Right forelimb (tissue), 1 donor: Measurements from ENCODE around the gene PTGES2.

Source experiments
- DNase-seq: peaks from one replicate; pipeline ENCODE4 v3.0.0-alpha.2; 2018

The PTGES2 gene

DNA sequence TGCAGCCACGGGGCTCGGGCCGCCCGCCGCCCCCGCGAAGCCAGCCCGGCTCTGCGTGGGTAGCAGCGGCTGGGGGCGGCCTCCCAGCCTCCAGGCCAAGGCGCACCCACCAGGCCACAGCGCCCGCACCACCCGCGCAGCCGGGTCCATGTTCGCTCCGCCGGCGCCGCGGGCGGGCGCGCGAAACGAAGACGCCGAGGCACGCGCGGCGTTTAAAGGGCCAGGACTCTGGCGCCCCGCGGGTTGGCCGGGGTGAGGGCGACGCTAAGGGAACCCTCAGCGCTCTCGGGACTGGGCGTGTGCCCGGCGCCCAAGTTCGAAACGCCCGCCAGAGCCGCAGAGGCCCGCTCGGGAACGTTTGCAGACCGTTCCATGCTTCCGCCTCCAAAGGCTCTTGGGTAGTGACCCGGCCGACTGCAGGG lies at the start of gene PTGES2:
Gene PTGES2, minus strand, starts transcription at position 162 of the 422 bp plus-strand sequence. Its CDS starts 12 bp downstream, at position 150.
- DNase-seq, result peak; percentile 90

DNA sequence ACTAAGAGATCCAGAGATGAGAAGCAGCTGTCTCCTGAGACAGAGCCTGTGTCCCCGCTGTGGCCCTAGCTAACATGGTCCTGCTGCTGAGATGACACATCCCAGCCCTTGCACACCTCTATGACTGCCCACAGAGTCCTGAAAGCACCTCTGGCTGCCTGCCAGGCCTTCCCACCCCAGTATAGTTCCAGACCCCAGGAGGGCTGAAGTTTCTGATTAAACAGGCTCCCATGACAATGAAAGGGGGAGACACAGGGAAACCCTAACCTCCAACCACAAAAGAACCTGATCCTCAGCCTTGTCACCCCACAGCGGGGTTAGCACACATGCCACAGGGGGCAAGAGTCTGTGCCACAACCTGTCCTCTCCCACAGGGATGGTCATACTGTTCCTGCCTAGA lies 48.2 kb upstream of the PTGES2 start:
- no peak for DNase-seq

DNA sequence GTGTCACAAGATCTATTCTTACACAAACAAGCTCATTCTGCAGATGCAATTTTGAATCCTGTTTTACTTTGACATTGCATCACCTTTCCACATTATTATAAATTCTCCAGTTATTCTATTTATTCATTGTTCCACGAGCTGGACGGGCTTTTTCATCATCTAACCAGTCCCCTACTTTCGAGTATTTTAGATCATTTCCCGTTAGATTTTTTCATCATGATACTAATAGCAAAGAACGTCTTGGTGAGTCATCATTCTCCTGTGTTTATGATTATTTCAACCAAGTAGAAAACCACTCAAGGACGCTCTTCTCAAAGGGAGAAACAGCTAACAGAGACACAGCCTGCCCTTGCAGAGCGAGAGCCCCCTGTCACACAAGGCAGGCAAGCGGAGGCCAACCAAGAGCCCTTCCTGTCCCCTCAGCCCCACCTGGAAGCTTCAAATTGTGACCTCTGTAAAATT lies 47.6 kb upstream of the PTGES2 start:
- DNase-seq, result no peak

DNA sequence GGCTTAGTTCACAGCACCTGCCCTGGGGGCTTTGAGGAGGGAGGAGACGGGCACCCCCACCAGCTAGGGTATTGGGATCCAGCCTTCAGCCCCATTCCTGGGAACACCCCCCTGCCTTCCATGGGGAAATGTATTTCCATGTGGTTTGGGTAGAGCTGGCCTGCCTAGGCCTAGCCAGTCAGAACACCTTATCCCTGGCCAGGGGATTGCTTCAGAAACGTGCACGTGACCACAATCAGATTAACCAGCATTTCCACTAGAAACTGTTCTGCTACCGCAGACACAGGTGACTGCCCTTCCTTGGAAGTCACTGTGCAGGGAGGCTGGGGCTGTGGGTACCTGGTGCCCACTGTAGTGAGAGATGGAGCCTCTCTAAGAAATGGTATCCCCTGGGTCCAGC lies 46.5 kb upstream of the PTGES2 start:
- no peak for DNase-seq

DNA sequence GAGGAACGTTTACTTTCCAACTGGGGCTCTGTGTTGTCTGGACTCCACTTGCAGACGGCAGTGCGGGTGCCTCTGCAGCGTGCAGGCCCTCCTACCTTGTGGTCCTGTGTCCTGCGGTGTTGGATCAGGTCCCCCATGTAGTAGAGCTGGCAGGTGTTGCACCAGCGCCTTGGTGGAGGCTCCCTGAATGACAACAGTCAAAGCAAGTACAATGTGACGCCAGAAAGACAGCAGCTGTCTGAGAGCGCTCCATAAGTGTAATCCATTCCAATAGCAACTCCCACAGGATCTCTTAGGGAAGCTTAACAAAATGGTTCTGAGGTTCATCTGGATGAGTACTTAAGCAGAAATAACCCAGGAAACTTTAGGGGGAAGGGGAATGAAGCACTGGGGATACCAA lies 42.4 kb upstream of the PTGES2 start:
- no peak for DNase-seq

DNA sequence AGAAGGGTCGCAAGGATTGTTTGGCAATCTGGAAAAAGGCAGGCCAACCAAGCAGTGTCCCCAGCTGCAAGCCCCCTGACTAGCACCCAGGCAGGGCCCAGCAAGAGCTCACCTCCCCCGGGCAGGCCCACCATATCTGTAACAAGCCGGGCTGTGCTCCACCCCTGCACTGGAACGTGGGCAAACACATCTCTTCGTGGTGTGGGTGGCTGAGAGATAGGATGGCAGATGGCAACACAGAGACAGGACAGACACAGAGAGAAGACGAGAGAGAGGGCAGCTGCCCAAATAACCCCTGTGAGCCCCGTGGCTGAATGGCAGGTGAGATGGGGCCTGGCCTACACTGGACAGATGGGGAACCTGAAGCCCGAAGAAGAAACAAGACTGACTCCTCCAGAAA lies 42.0 kb upstream of the PTGES2 start:
- DNase-seq, result no peak

DNA sequence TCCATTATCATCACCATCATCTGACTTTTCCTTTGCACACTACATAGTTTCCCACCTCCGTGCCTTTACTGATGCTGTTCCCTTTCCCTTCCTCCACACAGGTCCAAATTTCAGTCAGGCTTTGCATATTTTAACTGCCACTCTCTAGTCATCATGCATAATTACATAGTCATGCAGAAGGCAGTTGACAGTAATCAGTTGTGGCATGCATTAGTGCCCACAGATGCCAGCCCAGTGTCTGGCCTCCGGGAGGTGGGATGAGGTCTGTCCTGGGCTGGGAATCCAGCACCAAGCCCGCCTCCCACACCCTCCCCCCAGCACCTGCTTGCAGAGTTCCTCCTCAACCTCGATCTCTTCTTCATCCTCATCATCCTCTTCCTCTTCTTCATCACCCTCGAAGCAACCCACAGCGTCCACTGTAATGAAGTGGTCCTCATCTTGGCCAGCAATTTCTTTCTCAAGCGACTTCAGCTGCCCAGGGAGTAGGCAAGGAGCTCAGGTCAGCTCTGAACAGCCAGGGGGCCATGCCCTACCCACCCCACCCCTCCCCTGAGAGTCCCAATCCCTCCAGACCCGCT lies 41.3 kb upstream of the PTGES2 start:
- DNase-seq, result no peak

DNA sequence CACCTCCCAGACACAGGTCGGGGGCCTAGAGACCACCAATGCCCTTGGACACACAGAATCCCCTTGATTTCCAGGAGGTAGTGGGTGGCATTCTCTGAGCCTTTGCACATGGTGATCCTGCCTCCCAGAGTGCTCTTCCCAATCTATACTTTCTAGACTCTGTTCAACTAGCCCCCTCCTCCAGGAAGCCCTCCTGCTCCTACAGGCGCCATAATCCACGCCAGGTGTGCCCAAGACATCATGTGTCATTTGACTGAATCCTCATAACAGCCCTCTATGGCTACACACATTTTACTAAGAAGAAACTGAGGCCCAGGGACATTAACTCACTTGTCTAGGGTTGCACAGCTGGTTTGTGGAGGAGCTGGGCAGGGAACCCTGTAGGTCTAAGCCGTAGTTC lies 39.7 kb upstream of the PTGES2 start:
- no peak for DNase-seq

DNA sequence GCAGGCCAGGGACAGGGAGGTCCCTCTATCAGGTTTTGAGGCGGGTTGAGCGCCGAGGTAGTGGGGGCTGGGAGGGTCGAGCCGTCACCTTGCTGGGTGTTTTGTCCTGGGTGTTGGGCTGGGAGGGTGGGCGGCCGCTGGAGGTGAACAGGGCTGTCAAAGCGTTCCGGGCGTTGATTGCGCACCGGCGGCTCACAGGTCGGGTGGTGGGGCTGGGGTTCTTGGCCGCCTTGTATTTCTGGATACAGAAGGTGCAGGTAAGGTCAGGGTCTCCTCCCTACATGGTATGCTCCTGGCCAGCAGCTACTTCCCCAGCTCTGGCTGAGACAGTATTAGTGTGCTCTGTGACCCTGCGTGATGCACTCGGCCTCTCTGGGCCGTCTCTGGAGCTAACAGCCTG lies 38.6 kb upstream of the PTGES2 start:
- no peak for DNase-seq

DNA sequence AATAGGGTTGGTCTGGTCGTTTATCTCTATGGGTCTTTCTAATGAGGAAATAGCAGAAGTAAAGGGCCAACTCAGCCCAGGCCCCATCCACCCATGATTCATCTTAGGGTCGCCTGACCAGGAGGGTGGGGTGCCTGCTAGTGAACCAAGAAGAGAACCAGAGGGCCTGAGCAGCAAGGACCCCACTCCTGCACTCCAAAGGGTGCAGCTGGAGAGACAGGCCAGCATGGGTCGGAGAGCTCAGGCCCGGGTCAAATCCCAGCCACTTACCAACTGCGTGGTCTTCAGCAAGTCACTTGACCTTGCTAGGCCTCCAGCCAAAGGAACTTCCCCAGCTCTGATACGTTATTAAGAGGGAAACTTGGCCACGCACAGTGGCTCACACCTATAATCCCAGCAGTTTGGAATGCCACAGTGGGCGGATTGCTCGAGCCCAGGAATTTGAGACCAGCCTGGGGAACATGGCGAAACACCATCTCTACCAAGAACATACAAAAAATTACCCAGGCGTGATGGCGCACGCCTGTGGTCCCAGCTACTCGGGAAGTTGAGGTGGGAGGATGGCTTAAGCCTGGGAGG lies 36.9 kb upstream of the PTGES2 start:
- DNase-seq, result no peak

DNA sequence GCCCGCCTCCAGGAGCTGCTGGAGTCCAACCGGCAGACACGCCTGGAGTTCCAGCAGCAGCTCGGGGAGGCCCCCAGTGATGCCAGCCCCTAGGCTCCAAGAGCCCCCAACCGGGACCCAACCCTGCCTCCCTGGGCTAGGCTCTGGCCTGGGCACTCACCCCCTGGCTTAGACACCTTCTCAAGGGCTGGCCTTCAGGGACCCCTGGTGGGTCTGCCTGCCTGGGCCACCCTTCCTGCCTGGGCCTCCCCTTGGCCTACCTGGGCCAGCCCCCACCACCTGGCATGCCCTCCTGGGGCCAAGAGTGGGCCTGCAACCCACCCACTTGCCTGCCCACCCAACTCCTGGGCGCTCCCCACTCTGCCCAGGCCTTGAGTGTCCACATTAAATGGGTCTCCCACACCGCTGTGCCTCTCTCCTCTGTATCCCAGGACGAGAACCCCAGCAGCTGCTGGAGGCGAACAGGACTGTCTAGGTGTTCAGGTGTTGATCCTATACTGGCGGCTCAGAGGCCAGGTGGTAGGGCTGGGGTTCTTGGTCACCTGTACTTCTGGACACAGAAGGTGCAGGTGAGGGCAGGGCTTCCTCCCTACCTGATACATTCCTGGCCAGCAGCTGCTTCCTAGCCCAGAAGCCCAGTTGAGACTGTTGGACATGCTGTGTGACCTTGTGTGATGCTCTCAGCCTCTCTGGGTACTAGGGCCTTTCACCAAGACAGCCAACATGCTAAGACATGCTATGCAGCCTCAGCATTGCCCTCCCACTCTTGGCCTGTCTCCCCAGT lies 36.2 kb upstream of the PTGES2 start:
- no peak for DNase-seq

DNA sequence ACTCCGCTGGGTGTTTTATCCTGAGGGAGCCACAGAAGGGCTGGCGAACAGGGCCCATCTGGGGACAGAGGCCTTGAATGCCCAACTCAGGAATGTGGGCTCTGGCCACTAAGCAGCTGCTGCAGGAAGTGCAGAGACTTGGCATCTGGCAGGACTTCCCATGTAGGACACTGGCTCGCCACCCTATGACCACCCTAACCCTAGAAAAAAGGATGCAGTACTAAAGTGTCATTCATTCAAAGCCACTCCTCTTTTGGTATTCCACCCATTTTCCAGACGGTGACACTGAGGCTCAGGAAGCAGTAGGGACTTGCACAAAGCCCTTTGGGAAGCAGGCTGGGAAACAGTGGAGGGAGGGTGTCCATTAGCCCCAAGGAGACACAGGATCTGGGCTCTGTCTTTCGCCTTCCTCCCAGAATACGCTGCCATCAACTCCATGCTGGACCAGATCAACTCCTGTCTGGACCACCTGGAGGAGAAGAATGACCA lies 35.5 kb upstream of the PTGES2 start:
- DNase-seq, result no peak

DNA sequence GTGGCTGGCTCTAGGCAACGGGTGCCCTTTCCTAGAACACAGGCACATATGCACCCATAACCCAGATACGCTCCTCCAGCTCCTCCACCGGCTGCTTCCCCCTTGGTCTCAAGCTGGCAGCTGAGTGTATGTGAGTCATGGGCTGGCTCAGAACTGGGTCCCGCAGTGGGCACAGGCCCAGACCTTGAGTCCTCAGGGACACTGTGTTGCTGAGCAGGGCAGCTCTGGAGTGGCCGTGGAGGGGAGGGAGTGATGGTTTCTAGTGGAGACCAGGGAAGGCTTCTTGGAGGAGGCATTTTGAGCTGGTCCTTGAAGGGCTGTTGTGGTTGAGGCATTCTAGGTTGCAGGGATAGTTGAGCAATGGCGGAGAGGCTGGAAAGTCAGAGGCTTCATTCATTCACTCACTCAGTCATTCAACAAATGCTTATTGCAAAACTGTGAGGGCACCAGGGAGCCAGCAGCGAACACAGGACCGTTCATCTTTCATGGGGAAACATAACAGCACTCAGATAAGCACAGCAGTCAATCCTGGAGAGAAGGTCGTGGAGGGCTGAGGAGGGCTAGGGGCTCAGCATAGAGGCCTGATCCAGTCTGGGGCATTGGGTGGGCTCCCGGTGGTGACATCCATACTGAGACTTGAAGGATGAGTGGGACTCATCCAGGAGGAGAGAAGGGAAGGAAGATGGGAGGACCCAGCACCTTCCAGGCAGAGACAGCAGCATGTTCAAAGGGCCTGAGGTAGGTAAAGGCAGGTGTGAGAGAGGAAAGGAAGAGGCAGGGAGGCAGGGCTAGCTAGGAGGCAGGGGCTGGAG lies 34.9 kb upstream of the PTGES2 start:
- no peak for DNase-seq

DNA sequence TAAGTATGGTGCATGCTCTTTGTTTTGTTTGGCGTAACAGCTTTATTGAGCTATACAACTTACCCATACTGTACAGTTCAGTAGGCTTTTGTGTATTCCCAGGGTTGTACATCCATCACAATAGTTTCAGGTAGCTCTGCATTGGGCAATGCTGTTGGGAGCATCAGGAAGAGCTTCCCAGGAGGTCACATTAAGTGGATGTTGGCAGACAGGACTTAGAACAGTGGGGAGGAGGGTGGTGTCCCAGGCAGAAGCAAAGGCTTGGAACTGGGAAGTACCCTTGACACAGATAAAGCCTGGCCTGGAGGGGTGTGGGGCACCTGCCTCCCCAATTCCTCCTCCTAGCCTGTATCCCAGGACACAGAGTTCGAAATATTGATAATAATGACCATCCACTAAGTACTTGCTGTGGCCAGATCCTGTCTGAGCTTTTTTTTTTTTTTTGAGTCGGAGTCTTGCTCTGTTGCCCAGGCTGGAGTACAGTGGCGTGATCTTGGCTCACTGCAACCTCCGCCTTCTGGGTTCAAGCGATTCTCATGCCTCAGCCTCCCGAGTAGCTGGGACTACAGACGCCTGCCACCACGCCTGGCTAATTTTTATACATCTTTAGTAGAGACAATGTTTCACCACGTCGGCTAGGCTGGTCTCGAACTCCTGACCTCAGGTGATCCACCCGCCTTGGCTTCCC lies 33.8 kb upstream of the PTGES2 start:
- DNase-seq, result no peak

DNA sequence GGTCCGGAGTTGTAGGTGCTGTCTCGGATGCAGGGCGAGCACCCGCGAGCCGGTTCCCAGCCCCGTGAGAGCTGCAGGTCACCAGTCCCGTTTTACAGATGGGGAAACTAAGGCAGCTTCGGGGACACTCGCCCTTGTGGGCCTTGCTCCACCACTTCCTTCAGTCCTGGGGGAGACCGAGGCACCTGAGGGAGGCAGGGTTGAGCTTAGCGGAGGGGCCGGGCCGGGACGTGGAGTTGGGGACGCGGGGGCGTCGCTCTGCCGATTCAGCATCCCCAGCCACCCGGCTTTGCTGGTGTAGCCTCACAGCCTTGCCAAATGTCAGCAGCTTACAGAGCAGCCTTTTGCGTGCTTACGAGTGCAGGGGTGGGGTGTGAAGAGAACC lies 33.1 kb upstream of the PTGES2 start:
- no peak for DNase-seq

DNA sequence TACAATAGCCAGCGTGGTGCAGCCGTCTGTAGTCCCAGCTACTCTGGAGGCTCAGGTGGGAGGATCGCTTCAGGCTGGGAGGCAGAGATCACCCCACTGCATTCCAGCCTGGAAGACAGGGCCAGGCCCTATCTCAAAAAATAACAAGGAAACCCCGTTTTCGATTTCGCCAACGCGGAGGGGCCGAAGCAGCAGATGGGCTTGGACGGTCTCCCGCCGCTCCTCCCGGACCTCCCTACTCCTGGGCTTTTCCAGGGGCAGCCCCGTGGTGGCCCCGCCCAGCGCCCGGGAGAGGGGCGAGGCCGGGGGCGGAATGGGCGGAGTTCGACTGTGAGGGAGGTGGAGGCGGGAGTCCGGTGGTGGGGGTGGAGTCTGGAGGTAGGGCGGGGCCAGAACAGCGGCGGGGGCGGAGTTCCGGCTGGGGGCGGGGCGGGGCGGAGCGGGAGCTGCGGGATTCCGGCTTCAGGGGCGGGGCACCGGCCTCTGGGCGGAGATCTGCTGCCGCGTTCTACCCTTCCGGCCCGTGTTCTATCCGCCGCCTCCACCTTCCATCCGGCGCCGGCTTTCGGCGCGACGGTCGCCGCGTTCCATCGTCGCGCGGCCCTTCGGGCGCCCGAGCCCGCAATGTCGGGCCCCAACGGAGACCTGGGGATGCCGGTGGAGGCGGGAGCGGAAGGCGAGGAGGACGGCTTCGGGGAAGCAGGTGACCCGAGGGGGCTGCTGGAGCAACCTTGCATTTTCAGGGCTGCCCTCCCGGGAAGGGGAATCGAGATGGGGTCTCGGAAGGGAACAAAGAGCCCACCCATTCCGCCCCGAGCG lies 32.5 kb upstream of the PTGES2 start, which contains the start of gene BBLN:
Gene BBLN, plus strand, starts transcription at position 482 of the 819 bp plus-strand sequence. Its CDS starts 143 bp downstream, at position 625.
- DNase-seq, result peak; percentile 98

DNA sequence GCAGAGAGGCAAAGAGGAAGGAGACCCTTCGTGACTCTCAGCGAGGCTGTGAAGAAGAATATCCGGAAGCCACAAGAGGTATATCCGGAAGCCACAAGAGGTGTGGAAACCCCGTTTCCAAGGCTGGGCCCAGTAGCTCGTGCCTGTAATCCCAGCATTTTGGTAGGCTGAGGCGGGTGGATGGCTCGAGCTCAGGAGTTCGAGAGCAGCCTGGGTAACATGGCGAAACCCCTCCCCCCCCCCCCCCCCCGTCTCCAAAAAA lies 31.9 kb upstream of the PTGES2 start:
- DNase-seq, result no peak

DNA sequence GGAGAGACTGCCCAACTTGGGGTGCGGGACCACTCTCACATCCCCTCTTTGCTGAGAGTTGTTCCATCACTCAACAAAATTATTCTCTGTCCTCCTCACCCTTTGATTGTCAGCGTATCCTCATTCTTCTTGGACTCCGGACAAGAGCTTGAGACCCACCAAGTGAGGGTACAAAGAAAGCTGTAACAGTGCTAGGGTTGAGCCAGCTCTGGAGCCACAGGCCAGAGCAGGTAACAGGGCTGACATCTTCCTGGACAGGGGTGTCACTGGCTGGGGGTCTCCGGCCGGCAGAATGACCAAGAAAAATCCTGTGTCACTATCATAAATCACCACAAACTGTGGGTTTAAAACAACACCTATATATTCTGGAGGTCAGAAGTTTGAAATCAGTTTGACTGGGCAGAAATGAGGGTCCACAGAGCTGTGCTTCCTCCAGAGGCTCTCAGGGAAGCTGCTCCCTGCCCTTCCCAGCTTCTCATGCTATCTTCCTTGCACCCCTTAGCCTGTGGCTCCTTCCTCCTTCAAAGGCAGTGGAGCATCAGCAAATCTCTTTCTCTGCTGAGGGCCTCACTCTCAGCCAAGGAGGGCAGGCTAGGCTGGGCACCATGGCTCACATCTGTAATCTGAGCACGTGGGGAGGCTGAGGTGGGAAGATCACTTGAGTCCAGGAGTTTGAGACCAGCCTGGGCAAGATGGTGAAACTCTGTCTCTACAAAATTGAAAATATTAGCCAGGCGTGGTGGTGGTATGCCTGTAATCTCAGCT lies 28.4 kb upstream of the PTGES2 start:
- DNase-seq, result no peak

DNA sequence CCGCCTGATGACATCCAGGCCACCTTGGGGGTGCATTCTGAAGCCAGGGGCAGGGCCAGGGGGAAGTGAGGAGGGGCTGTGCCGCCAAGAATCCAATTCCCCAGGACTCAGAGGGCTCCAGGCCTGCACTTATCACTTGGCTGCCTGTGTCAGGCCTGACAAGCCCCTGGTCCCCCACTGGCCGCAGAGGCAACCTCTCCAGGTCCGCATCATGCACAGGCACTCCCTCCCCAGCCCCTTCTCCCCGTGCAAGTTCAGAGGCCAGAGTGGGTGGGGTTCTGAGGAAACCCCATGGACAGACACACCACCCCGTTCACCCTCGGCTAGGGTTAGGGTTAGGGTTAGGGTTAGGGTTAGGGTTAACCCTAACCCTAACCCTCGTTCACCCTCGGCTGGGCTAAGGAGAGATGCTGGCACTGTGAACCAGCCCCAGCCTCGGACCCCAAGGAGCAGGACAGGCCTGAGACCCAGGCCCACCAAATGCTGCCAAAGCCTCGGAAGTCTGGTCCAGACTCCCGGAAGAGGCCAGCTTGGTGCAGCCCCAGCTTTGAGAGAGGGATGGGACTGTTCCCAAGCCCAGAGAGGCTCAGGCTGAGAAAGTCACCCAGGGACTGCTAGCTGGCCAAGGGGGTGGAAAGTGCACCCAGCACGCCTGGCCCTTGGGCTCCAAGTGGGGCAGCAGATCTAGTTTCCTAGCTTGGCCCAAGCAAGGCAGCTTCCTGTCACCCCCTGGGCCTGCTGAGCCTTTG lies 26.6 kb upstream of the PTGES2 start:
- no peak for DNase-seq
